PC-9 (cell line): Measurements from ENCODE around the gene CHN1. TPM values are rescaled to one million over a fixed set of nuclear protein-coding genes. Genes with fewer than 3 reads are reported as not detected.

ENCODE experiments used
- BruUV-seq: library from RNA; stranded (reverse); fragments of 400-500 nt; replicated peaks from 2 replicates; lab custom pipeline; 2021; lab: Mats Ljungman, UMichigan
- CTCF ChIA-PET: fragments of 300-600 bp; sonication (Branson Sonifier 250); formaldehyde crosslinking; loops from one replicate; lab custom pipeline; 2022; ENCODE audit warnings: antibody characterized with exemption; lab: Charles Lee
- POLR2A ChIA-PET: fragments of 300-600 bp; sonication (Branson Sonifier 250); formaldehyde crosslinking; loops from one replicate; lab custom pipeline; 2022; ENCODE audit warnings: antibody characterized with exemption; ENCODE audit not compliant: unreplicated experiment; lab: Charles Lee
- DNase-seq, 2 experiments: peaks; one replicate each; pipeline versions ENCODE4 v3.0.0 to v3.0.0-alpha.2; 2015 to 2022; ENCODE audit warnings: mixed read lengths in 1 of 2
- H2AFZ ChIP-seq: fragments of 200-600 bp; sonication (generic); 2 replicates; pipeline ENCODE4 v1.8.1; 2017; ENCODE audit warnings: antibody characterized with exemption
- H3F3A ChIP-seq: fragments of 200-600 bp; sonication (generic); 2 replicates; pipeline ENCODE4 v1.8.1; 2017; ENCODE audit warnings: antibody characterized with exemption, mild to moderate bottlenecking, low read depth; ENCODE audit not compliant: insufficient read depth
- H3K27ac ChIP-seq: fragments of 200-600 bp; sonication (generic); 2 replicates; pipeline ENCODE4 v1.6.1; 2016; ENCODE audit warnings: mixed run types
- H3K27me3 ChIP-seq: fragments of 200-600 bp; sonication (generic); 2 replicates; pipeline ENCODE4 v1.6.1; 2016; ENCODE audit warnings: low read depth, mixed run types; ENCODE audit not compliant: insufficient read depth
- H3K36me3 ChIP-seq: fragments of 200-600 bp; sonication (generic); 2 replicates; pipeline ENCODE4 v1.6.1; 2016; ENCODE audit warnings: low read depth, mixed run types
- H3K4me1 ChIP-seq: fragments of 200-600 bp; sonication (generic); replicated peaks from 2 replicates; pipeline ENCODE4 v1.6.1; 2016; ENCODE audit warnings: mixed run types; ENCODE audit not compliant: insufficient read depth
- H3K4me2 ChIP-seq: fragments of 200-600 bp; sonication (generic); 2 replicates; pipeline ENCODE4 v1.6.1; 2017; ENCODE audit warnings: mixed run types
- H3K4me3 ChIP-seq: fragments of 200-600 bp; sonication (generic); 2 replicates; pipeline ENCODE4 v1.6.1; 2016; ENCODE audit warnings: mixed run types
- H3K79me2 ChIP-seq: fragments of 200-600 bp; sonication (generic); 2 replicates; pipeline ENCODE4 v1.6.1; 2017; ENCODE audit warnings: low read depth, mixed run types
- H3K9me2 ChIP-seq: fragments of 200-600 bp; sonication (generic); 2 replicates; pipeline ENCODE4 v1.8.1; 2017; ENCODE audit warnings: mild to moderate bottlenecking; ENCODE audit not compliant: insufficient read depth
- H3K9me3 ChIP-seq: fragments of 200-600 bp; sonication (generic); 2 replicates; pipeline ENCODE4 v1.8.1; 2016; ENCODE audit warnings: low read depth; ENCODE audit not compliant: insufficient read depth
- H4K20me1 ChIP-seq: fragments of 200-600 bp; sonication (generic); 2 replicates; pipeline ENCODE4 v1.8.1; 2017; ENCODE audit not compliant: insufficient read depth
- CTCF ChIP-seq: fragments of 200-600 bp; sonication (generic); conservative IDR thresholded peaks from 2 replicates; pipeline ENCODE4 v1.6.1; 2017; ENCODE audit warnings: mixed run types, antibody characterized with exemption, mild to moderate bottlenecking, moderate library complexity
- EZH2 ChIP-seq: fragments of 200-600 bp; sonication (generic); IDR thresholded peaks from 2 replicates; pipeline ENCODE4 v1.8.0; 2017; ENCODE audit warnings: antibody characterized with exemption, low read depth
- intact Hi-C: fragments of 100-400 bp; cut with micrococcal nuclease; formaldehyde crosslinking; loops from one replicate; pipeline ENCODE4 v1.10.0; 2022; ENCODE audit not compliant: unreplicated experiment
- total RNA-seq: library from RNA; stranded (reverse); gene quantifications from 2 replicates; pipeline ENCODE4 v1.2.3, GENCODE V29; 2021

CHN1 gene
- total RNA-seq, 1 experiment from 2014 or later: 14.0 TPM

- Histone ChIP-seq H3K27me3 (peaks cover 26% of the 10 kb centered on the region), H3K9me3 (no peaks in the 10 kb centered on the region), H3K36me3 (no peaks in the 10 kb centered on the region), H2AFZ (no peak overlapping the region), H3F3A (peaks cover 25% of the 10 kb centered on the region; the same call in 1 of the 2 replicates), H3K79me2 (no peaks in the 10 kb centered on the region), H3K4me2 (no peak overlapping the region), H3K27ac (no peak overlapping the region), H4K20me1 (no peaks in the 10 kb centered on the region), H3K4me3 (no peak overlapping the region), H3K9me2 (no peaks in the 10 kb centered on the region), H3K4me1 (peaks cover 27% of the 10 kb centered on the region)
- DNase-seq: no peak
- ChIA-PET POLR2A (no interaction called here), CTCF (no interaction called here)
- no peak for TF ChIP-seq CTCF
- no peak for TF ChIP-seq EZH2
- BruUV-seq: no TSS peak
- intact Hi-C loops: no loop called here
Observed at GRCh38 chr2:175001566-175001965, 3.6 kb downstream of the CHN1 start.

GRCh38 chr2:174997110-174997509 is 8.1 kb downstream of the CHN1 start:
- no peak for TF ChIP-seq EZH2
- no peak for TF ChIP-seq CTCF
- POLR2A ChIA-PET: no interaction called here
- H3K9me2 ChIP-seq: no peaks in the 10 kb centered on the region
- no peaks in the 10 kb centered on the region for H3K36me3 ChIP-seq
- peaks cover 14% of the 10 kb centered on the region; the same call in 1 of the 2 replicates for H3K4me1 ChIP-seq
- H3K4me3 ChIP-seq: no peak overlapping the region
- intact Hi-C loops: loop anchor here (5.0 kb wide), 1 partner anchor 185 kb away; the partner anchor contains the start of gene ATP5MC3
- H3F3A ChIP-seq: peaks cover 14% of the 10 kb centered on the region; the same call in 1 of the 2 replicates
- H3K27me3 ChIP-seq: no peaks in the 10 kb centered on the region
- H3K4me2 ChIP-seq: no peak overlapping the region
- H3K27ac ChIP-seq: no peak overlapping the region
- CTCF ChIA-PET: no interaction called here
- no TSS peak for BruUV-seq
- H3K79me2 ChIP-seq: no peaks in the 10 kb centered on the region
- DNase-seq: no peak
- no peak overlapping the region for H2AFZ ChIP-seq
- H4K20me1 ChIP-seq: no peaks in the 10 kb centered on the region
- H3K9me3 ChIP-seq: no peaks in the 10 kb centered on the region

GRCh38 chr2:174996622-174997021 is 8.6 kb downstream of the CHN1 start:
- H3K36me3 ChIP-seq: no peaks in the 10 kb centered on the region
- peaks cover 14% of the 10 kb centered on the region; the same call in 1 of the 2 replicates for H3F3A ChIP-seq
- no peak overlapping the region for H3K4me3 ChIP-seq
- TF ChIP-seq EZH2 (no peak), CTCF (no peak)
- ChIA-PET POLR2A (interaction anchor here (0.6 kb wide), 1 partner anchor 1589 kb away, joined by 11 read pairs; no protein-coding TSS in a partner anchor), CTCF (interaction anchor here (0.6 kb wide), 1 partner anchor 14 kb away, joined by 3 read pairs; no protein-coding TSS in a partner anchor)
- H3K4me2 ChIP-seq: no peak overlapping the region
- H3K4me1 ChIP-seq: peaks cover 14% of the 10 kb centered on the region; the same call in 1 of the 2 replicates
- H3K27me3 ChIP-seq: no peaks in the 10 kb centered on the region
- no peaks in the 10 kb centered on the region for H4K20me1 ChIP-seq
- BruUV-seq: no TSS peak
- no peak overlapping the region for H3K27ac ChIP-seq
- no peak for DNase-seq
- no peaks in the 10 kb centered on the region for H3K79me2 ChIP-seq
- intact Hi-C loops: loop anchor here (5.0 kb wide), 1 partner anchor 186 kb away; the partner anchor contains the start of gene ATP5MC3
- H3K9me3 ChIP-seq: no peaks in the 10 kb centered on the region
- H3K9me2 ChIP-seq: no peaks in the 10 kb centered on the region
- H2AFZ ChIP-seq: no peak overlapping the region
